Midbrain (tissue), 1 donor: ENCODE results near the gene CABS1.

Source experiments
- DNase-seq: peaks from one replicate; lab custom pipeline; 2025; lab: John Stamatoyannopoulos, UW

CABS1 gene

GRCh38 chr4:70334681-70335080 is at the start of gene CABS1:
TSS of gene CABS1 (plus strand) at chr4:70334981. CDS start at chr4:70335040, 59 bp downstream.
- DNase-seq, result no peak

- DNase-seq, result no peak
Measured at GRCh38 chr4:70288651-70289050, 46.1 kb upstream of the CABS1 start.

GRCh38 chr4:70291341-70291740 is 43.4 kb upstream of the CABS1 start:
- no peak for DNase-seq

GRCh38 chr4:70297576-70297975 is 37.2 kb upstream of the CABS1 start:
- DNase-seq, result no peak

- DNase-seq, result no peak
Measured at GRCh38 chr4:70298051-70298450, 36.7 kb upstream of the CABS1 start.

- DNase-seq, result no peak
Measured at GRCh38 chr4:70299643-70300042, 35.1 kb upstream of the CABS1 start.

GRCh38 chr4:70300215-70300614 is 34.6 kb upstream of the CABS1 start:
- DNase-seq, result no peak

- no peak for DNase-seq
Measured at GRCh38 chr4:70303090-70303489, 31.7 kb upstream of the CABS1 start.

- no peak for DNase-seq
Measured at GRCh38 chr4:70305601-70306000, 29.2 kb upstream of the CABS1 start.

- no peak for DNase-seq
Measured at GRCh38 chr4:70306076-70306475, 28.7 kb upstream of the CABS1 start.

- no peak for DNase-seq
Measured at GRCh38 chr4:70313736-70314135, 21.0 kb upstream of the CABS1 start.

GRCh38 chr4:70315928-70316327 is 18.9 kb upstream of the CABS1 start:
- no peak for DNase-seq

- DNase-seq, result no peak
Measured at GRCh38 chr4:70326052-70326451, 8.7 kb upstream of the CABS1 start.

- no peak for DNase-seq
Measured at GRCh38 chr4:70336043-70336442, 1.3 kb downstream of the CABS1 start.

- no peak for DNase-seq
Measured at GRCh38 chr4:70337886-70338420, 3.2 kb downstream of the CABS1 start.

- DNase-seq, result no peak
Measured at GRCh38 chr4:70356185-70356584, 21.4 kb downstream of the CABS1 start.

GRCh38 chr4:70359115-70359661 is 24.4 kb downstream of the CABS1 start:
- no peak for DNase-seq

GRCh38 chr4:70360460-70360859 is 25.7 kb downstream of the CABS1 start, which contains the start of gene SMR3A:
TSS of gene SMR3A (plus strand) at chr4:70360760. CDS start at chr4:70362116, 1,356 bp downstream.
- DNase-seq, result no peak

- no peak for DNase-seq
Measured at GRCh38 chr4:70364002-70364401, 29.2 kb downstream of the CABS1 start.

- DNase-seq, result no peak
Measured at GRCh38 chr4:70365479-70365878, 30.7 kb downstream of the CABS1 start.

GRCh38 chr4:70367813-70368212 is 33.0 kb downstream of the CABS1 start:
- DNase-seq, result no peak

- no peak for DNase-seq
Measured at GRCh38 chr4:70371987-70372386, 37.2 kb downstream of the CABS1 start.

- DNase-seq, result no peak
Measured at GRCh38 chr4:70372760-70373159, 38.0 kb downstream of the CABS1 start.

GRCh38 chr4:70380578-70380977 is 45.8 kb downstream of the CABS1 start:
- DNase-seq, result no peak
